ENCODE measurements around the gene TRIM69.

- TF ChIP-seq, protein P1, sequence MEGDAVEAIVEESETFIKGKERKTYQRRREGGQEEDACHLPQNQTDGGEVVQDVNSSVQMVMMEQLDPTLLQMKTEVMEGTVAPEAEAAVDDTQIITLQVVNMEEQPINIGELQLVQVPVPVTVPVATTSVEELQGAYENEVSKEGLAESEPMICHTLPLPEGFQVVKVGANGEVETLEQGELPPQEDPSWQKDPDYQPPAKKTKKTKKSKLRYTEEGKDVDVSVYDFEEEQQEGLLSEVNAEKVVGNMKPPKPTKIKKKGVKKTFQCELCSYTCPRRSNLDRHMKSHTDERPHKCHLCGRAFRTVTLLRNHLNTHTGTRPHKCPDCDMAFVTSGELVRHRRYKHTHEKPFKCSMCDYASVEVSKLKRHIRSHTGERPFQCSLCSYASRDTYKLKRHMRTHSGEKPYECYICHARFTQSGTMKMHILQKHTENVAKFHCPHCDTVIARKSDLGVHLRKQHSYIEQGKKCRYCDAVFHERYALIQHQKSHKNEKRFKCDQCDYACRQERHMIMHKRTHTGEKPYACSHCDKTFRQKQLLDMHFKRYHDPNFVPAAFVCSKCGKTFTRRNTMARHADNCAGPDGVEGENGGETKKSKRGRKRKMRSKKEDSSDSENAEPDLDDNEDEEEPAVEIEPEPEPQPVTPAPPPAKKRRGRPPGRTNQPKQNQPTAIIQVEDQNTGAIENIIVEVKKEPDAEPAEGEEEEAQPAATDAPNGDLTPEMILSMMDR (IDR thresholded peaks at IDR 0.05): no peak
- peak in 2 of 4 donors; percentile 37 to 74 for TF ChIP-seq POLR2A (IDR thresholded peaks at IDR 0.05)
Measured at GRCh38 chr15:44726568-44727484, 9.5 kb upstream of the TRIM69 start.
